ENCODE results near the gene UMAD1. TPM values are rescaled to one million over a fixed set of nuclear protein-coding genes. Genes with fewer than 3 reads are reported as not detected.

UMAD1 gene
- total RNA-seq, 2 donors from 2014 or later, result 21.9 to 26.3 TPM

- Histone ChIP-seq H3K9ac (ENCODE audit: low read depth in 2 of 2, low read length in 2 of 2) (no peak overlapping the region), H3K27me3 (no peaks in the 10 kb centered on the region), H3K4me1 (no peaks in the 10 kb centered on the region), H3K27ac (no peak overlapping the region), H3K4me3 (no peak overlapping the region), H3K9me3 (no peaks in the 10 kb centered on the region), H3K36me3 (no peaks in the 10 kb centered on the region)
- intact Hi-C loops (cut with DNase I), result no loop called here
- no peak for TF ChIP-seq CTCF (IDR thresholded peaks at IDR 0.05)
- no peak for DNase-seq
Measured at GRCh38 chr7:7870555-7870954, 230.0 kb downstream of the UMAD1 start.

- Histone ChIP-seq H3K9ac (ENCODE audit: low read depth in 2 of 2, low read length in 2 of 2) (no peak overlapping the region), H3K36me3 (no peaks in the 10 kb centered on the region), H3K27me3 (no peaks in the 10 kb centered on the region), H3K4me3 (no peak overlapping the region), H3K4me1 (no peaks in the 10 kb centered on the region), H3K27ac (no peak overlapping the region), H3K9me3 (no peaks in the 10 kb centered on the region)
- no peak for DNase-seq
- intact Hi-C loops (cut with DNase I), result no loop called here
- no peak for TF ChIP-seq CTCF (IDR thresholded peaks at IDR 0.05)
Measured at GRCh38 chr7:7876419-7876818, 235.9 kb downstream of the UMAD1 start.

GRCh38 chr7:7881581-7881980 lies 241.0 kb downstream of the UMAD1 start:
- no peaks in the 10 kb centered on the region for H3K4me1 ChIP-seq
- H3K9me3 ChIP-seq, result no peaks in the 10 kb centered on the region
- H3K27ac ChIP-seq, result no peak overlapping the region
- H3K36me3 ChIP-seq, result no peaks in the 10 kb centered on the region
- H3K27me3 ChIP-seq, result no peaks in the 10 kb centered on the region
- no peak for TF ChIP-seq CTCF (IDR thresholded peaks at IDR 0.05)
- H3K4me3 ChIP-seq, result no peak overlapping the region
- DNase-seq, result no peak
- no peak overlapping the region for H3K9ac ChIP-seq (ENCODE audit: low read depth in 2 of 2, low read length in 2 of 2)
- intact Hi-C loops (cut with DNase I), result no loop called here

GRCh38 chr7:7882888-7883287 lies 242.3 kb downstream of the UMAD1 start:
- Histone ChIP-seq H3K9me3 (no peaks in the 10 kb centered on the region), H3K27me3 (no peaks in the 10 kb centered on the region), H3K4me1 (no peaks in the 10 kb centered on the region), H3K36me3 (no peaks in the 10 kb centered on the region), H3K27ac (no peak overlapping the region), H3K4me3 (no peak overlapping the region), H3K9ac (ENCODE audit: low read depth in 2 of 2, low read length in 2 of 2) (no peak overlapping the region)
- no peak for TF ChIP-seq CTCF (IDR thresholded peaks at IDR 0.05)
- intact Hi-C loops (cut with DNase I), result no loop called here
- no peak for DNase-seq

GRCh38 chr7:7883394-7883793 lies 242.8 kb downstream of the UMAD1 start:
- TF ChIP-seq CTCF (IDR thresholded peaks at IDR 0.05), result no peak
- Histone ChIP-seq H3K27me3 (no peaks in the 10 kb centered on the region), H3K4me1 (no peaks in the 10 kb centered on the region), H3K27ac (no peak overlapping the region), H3K9ac (ENCODE audit: low read depth in 2 of 2, low read length in 2 of 2) (no peak overlapping the region), H3K4me3 (no peak overlapping the region), H3K36me3 (no peaks in the 10 kb centered on the region), H3K9me3 (no peaks in the 10 kb centered on the region)
- DNase-seq, result no peak
- intact Hi-C loops (cut with DNase I), result no loop called here

- TF ChIP-seq CTCF (IDR thresholded peaks at IDR 0.05), result no peak
- H3K4me1 ChIP-seq, result no peaks in the 10 kb centered on the region
- no peak for DNase-seq
- intact Hi-C loops (cut with DNase I), result no loop called here
- no peaks in the 10 kb centered on the region for H3K9me3 ChIP-seq
- no peak overlapping the region for H3K4me3 ChIP-seq
- no peak overlapping the region for H3K27ac ChIP-seq
- no peaks in the 10 kb centered on the region for H3K36me3 ChIP-seq
- H3K9ac ChIP-seq (ENCODE audit: low read depth in 2 of 2, low read length in 2 of 2), result no peak overlapping the region
- no peaks in the 10 kb centered on the region for H3K27me3 ChIP-seq
Measured at GRCh38 chr7:7884855-7885254, 244.3 kb downstream of the UMAD1 start.
